ENCODE results near the gene KCTD2. TPM values are rescaled to one million over a fixed set of nuclear protein-coding genes. Genes with fewer than 3 reads are reported as not detected.

Gene KCTD2
- total and polyA plus RNA-seq, 9 of the 15 experiments (the other 6 are each of a cell fraction or from before 2014, with no cell fraction given): 1.7 to 32.9 (median 15.8) TPM

GRCh38 chr17:75109407-75110233 is 62.6 kb downstream of the KCTD2 start, which contains the start of gene ARMC7 (continued):
- TF ChIP-seq, protein P1, sequence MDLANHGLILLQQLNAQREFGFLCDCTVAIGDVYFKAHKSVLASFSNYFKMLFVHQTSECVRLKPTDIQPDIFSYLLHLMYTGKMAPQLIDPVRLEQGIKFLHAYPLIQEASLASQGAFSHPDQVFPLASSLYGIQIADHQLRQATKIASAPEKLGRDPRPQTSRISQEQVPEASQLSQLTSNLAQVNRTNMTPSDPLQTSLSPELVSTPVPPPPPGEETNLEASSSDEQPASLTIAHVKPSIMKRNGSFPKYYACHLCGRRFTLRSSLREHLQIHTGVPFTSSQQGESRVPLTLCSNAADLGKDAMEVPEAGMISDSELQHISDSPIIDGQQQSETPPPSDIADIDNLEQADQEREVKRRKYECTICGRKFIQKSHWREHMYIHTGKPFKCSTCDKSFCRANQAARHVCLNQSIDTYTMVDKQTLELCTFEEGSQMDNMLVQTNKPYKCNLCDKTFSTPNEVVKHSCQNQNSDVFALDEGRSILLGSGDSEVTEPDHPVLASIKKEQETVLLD (IDR thresholded peaks at IDR 0.05): peak; percentile 65; the same call in 1 of the 2 replicates
- TF ChIP-seq CCNT2 (IDR thresholded peaks at IDR 0.05; ENCODE audit: borderline replicate concordance, extremely low read depth, insufficient read length, low read depth, low read length) (peak; percentile 67), CBX3 (IDR thresholded peaks at IDR 0.05; ENCODE audit: borderline replicate concordance in 1 of 2, low read length in 2 of 2) (peak in 1 of 2 experiments; percentile 62; a peak in 1 of 3 replicates), CTCFL (IDR thresholded peaks at IDR 0.05; ENCODE audit: borderline replicate concordance, insufficient read depth, low read depth, low read length, poor library complexity, severe bottlenecking) (no peak), STAT5A (IDR thresholded peaks at IDR 0.05; ENCODE audit: borderline replicate concordance, low read length) (no peak), POLR2AphosphoS5 (IDR thresholded peaks at IDR 0.05; ENCODE audit: control insufficient read depth, insufficient read depth, low read depth, low read length) (peak; percentile 73), YY1 (IDR thresholded peaks at IDR 0.05; ENCODE audit: borderline replicate concordance in 1 of 3, control insufficient read depth in 1 of 3, extremely low read depth in 1 of 3, insufficient read depth in 3 of 3, insufficient read length in 1 of 3, insufficient replicate concordance in 2 of 3, low read depth in 1 of 3, low read length in 2 of 3) (peak in 2 of 3 experiments; percentile 23 to 50), MXI1 (IDR thresholded peaks at IDR 0.05; ENCODE audit: low read depth, low read length) (0 out of 2 replicates have a peak, but pooled peaks have one; percentile 37), ZHX1 (conservative IDR thresholded peaks at IDR 0.05; ENCODE audit: low read length) (no peak), MAFK (IDR thresholded peaks at IDR 0.05; ENCODE audit: low read length) (0 out of 2 replicates have a peak, but pooled peaks have one; percentile 5), PHB2 (IDR thresholded peaks at IDR 0.05; ENCODE audit: low read depth) (no peak), PML (IDR thresholded peaks at IDR 0.05; ENCODE audit: low read length) (peak; percentile 62; the same call in 1 of the 2 replicates)
- TF ChIP-seq, protein P2, sequence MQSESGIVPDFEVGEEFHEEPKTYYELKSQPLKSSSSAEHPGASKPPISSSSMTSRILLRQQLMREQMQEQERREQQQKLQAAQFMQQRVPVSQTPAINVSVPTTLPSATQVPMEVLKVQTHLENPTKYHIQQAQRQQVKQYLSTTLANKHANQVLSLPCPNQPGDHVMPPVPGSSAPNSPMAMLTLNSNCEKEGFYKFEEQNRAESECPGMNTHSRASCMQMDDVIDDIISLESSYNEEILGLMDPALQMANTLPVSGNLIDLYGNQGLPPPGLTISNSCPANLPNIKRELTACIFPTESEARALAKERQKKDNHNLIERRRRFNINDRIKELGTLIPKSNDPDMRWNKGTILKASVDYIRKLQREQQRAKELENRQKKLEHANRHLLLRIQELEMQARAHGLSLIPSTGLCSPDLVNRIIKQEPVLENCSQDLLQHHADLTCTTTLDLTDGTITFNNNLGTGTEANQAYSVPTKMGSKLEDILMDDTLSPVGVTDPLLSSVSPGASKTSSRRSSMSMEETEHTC (IDR thresholded peaks at IDR 0.05): no peak
